NCI-H1436 (cell line): ENCODE data around the gene TEF.
"Not testable (repeated sequence)": the region's sequence is repeated elsewhere in the genome, so short reads cannot be mapped to it uniquely, and the experiment has no call there.

ENCODE experiments used
- DNase-seq: peaks from one replicate; lab custom pipeline; 2025; lab: John Stamatoyannopoulos, UW

The TEF gene

GRCh38 chr22:41425660-41426365, 44.1 kb downstream of the TEF start:
- no peak for DNase-seq

GRCh38 chr22:41429232-41429950, 47.6 kb downstream of the TEF start:
- no peak for DNase-seq

GRCh38 chr22:41429951-41430332, 48.2 kb downstream of the TEF start:
- no peak for DNase-seq

- no peak for DNase-seq
Observed at GRCh38 chr22:41431656-41432055, 49.9 kb downstream of the TEF start.

GRCh38 chr22:41433480-41433879, 51.7 kb downstream of the TEF start:
- not testable (repeated sequence) for DNase-seq

GRCh38 chr22:41434361-41435003, 52.7 kb downstream of the TEF start:
- DNase-seq, result not testable (repeated sequence)

- no peak for DNase-seq
Observed at GRCh38 chr22:41435560-41435959, 53.8 kb downstream of the TEF start.

- no peak for DNase-seq
Observed at GRCh38 chr22:41436322-41437113, 54.8 kb downstream of the TEF start.

- DNase-seq, result no peak
Observed at GRCh38 chr22:41437198-41437597, 55.5 kb downstream of the TEF start.

- DNase-seq, result not testable (repeated sequence)
Observed at GRCh38 chr22:41440511-41440910, 58.8 kb downstream of the TEF start.

- no peak for DNase-seq
Observed at GRCh38 chr22:41442240-41442792, 60.6 kb downstream of the TEF start.

- peak; percentile 96 for DNase-seq
Observed at GRCh38 chr22:41444360-41445128, 62.8 kb downstream of the TEF start.

GRCh38 chr22:41445129-41446056, 63.7 kb downstream of the TEF start:
- no peak for DNase-seq

GRCh38 chr22:41446057-41446501, 64.3 kb downstream of the TEF start:
- no peak for DNase-seq

GRCh38 chr22:41446639-41447434, 65.1 kb downstream of the TEF start, which contains the start of gene TOB2:
TSS of gene TOB2 (minus strand) at chr22:41446801. CDS start at chr22:41437345, 9,456 bp downstream.
- DNase-seq, result peak; percentile 92

- peak; percentile 49 for DNase-seq
Observed at GRCh38 chr22:41447435-41448188, 65.9 kb downstream of the TEF start.

GRCh38 chr22:41448189-41448808, 66.6 kb downstream of the TEF start:
- peak; percentile 99 for DNase-seq
